ENCODE results near the gene SAMD10. TPM values are rescaled to one million over a fixed set of nuclear protein-coding genes. Genes with fewer than 3 reads are reported as not detected.

The SAMD10 gene
- total and polyA plus RNA-seq, 12 donors, result 1.1 to 8.8 (median 4.4) TPM

GRCh38 chr20:63945031-63945658, 34.3 kb downstream of the SAMD10 start:
- H3K36me3 ChIP-seq (replicated peaks in 1 of 2), result peaks cover 0 to 49% of the 10 kb centered on the region in 2 donors
- no peak for TF ChIP-seq POLR2A (IDR thresholded peaks at IDR 0.05)
- TF ChIP-seq, protein P1, sequence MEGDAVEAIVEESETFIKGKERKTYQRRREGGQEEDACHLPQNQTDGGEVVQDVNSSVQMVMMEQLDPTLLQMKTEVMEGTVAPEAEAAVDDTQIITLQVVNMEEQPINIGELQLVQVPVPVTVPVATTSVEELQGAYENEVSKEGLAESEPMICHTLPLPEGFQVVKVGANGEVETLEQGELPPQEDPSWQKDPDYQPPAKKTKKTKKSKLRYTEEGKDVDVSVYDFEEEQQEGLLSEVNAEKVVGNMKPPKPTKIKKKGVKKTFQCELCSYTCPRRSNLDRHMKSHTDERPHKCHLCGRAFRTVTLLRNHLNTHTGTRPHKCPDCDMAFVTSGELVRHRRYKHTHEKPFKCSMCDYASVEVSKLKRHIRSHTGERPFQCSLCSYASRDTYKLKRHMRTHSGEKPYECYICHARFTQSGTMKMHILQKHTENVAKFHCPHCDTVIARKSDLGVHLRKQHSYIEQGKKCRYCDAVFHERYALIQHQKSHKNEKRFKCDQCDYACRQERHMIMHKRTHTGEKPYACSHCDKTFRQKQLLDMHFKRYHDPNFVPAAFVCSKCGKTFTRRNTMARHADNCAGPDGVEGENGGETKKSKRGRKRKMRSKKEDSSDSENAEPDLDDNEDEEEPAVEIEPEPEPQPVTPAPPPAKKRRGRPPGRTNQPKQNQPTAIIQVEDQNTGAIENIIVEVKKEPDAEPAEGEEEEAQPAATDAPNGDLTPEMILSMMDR (IDR thresholded peaks at IDR 0.05), result no peak
- intact Hi-C loops (cut with DNase I), result no loop called here
- WGBS, 4 donors, result 79 to 86% (median 83%) methylated on average over 11 to 17 of the region's 17 CpGs
- no peak overlapping the region for H3K27ac ChIP-seq
- peak in 1 of 7 donors; percentile 18 for DNase-seq
- H3K9me3 ChIP-seq (replicated peaks in 1 of 3), result no peaks in the 10 kb centered on the region
- no peaks in the 10 kb centered on the region for H3K27me3 ChIP-seq
- H3K4me3 ChIP-seq, result no peak overlapping the region
- H3K4me1 ChIP-seq (replicated peaks in 1 of 2), result peaks cover 30 to 32% of the 10 kb centered on the region in 2 donors

DNA sequence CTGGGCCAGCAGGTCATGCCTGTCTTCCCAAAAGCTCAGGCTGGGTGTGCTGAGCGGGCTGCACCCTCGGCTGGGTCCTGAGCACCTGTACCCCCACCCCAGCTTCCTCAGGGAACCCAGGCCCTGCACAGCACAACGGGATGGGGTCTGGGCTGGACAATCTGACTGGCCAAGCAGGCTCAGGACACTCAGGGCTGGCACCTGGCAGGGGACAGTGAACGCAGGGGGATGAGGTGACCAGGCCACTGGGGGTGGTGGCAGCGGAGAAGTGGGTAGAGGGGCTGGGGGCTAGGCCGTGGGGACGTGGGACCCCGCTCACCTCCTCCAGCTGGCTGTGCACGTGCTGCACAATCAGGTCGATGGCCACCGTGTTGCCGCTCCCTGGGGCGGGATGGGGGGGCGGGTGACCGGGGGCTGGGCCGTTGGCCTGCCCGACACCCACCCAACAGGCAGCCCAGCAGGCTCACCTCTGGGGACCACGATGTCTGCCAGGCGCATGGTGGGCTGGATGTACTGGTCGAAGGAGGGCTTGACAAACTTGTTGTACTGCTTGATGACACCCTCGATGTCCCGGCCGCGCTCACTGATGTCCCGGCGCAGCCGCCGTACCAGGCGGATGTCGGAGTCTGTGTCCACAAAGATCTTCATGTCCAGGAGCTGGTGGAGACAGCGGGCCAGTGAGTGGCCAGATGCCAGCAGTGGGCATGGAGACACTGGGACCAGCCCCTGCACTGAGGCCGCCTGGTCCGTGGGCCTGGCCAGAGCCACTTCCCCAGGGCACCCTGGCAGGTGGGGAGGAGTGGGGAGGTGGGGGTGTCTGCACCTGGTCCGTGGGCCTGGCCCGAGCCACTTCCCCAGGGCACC, 35.1 kb downstream of the SAMD10 start:
- WGBS, 4 donors, result 82 to 90% (median 88%) methylated on average over 6 to 35 of the region's 35 CpGs
- Histone ChIP-seq H3K27me3 (no peaks in the 10 kb centered on the region), H3K4me1 (replicated peaks in 1 of 2) (peaks cover 24 to 25% of the 10 kb centered on the region in 2 donors), H3K27ac (no peak overlapping the region), H3K4me3 (no peak overlapping the region), H3K9me3 (replicated peaks in 1 of 3) (no peaks in the 10 kb centered on the region), H3K36me3 (replicated peaks in 1 of 2) (peaks cover 0 to 56% of the 10 kb centered on the region in 2 donors)
- intact Hi-C loops (cut with DNase I), result no loop called here
- TF ChIP-seq POLR2A (IDR thresholded peaks at IDR 0.05), result no peak
- TF ChIP-seq, protein P1 (IDR thresholded peaks at IDR 0.05), result no peak
- DNase-seq, result peak in 1 of 7 donors; percentile 22

DNA sequence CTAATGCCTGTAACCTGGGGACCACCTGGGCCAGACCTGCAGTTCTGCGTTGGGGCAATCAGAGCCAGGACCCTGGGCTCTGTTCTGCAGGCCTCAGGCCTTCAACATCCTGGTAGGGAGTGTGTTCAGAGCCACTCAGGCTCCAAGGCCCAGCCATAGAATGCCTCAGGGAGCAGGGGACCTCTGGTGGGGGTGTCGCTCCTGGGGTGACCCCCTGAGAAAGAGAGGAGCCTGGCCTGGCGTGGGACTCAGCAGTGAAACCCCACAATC, 35.7 kb downstream of the SAMD10 start:
- peaks cover 18 to 19% of the 10 kb centered on the region in 2 donors for H3K4me1 ChIP-seq (replicated peaks in 1 of 2)
- H3K27me3 ChIP-seq, result no peaks in the 10 kb centered on the region
- H3K27ac ChIP-seq, result no peak overlapping the region
- H3K4me3 ChIP-seq, result no peak overlapping the region
- H3K9me3 ChIP-seq (replicated peaks in 1 of 3), result no peaks in the 10 kb centered on the region
- TF ChIP-seq POLR2A (IDR thresholded peaks at IDR 0.05), result no peak
- TF ChIP-seq, protein P1 (IDR thresholded peaks at IDR 0.05), result no peak
- no peak for DNase-seq
- intact Hi-C loops (cut with DNase I), result no loop called here
- WGBS, 4 donors, result 90 to 100% (median 97%) methylated on average over 2 to 3 of the region's 3 CpGs
- peaks cover 0 to 56% of the 10 kb centered on the region in 2 donors for H3K36me3 ChIP-seq (replicated peaks in 1 of 2)

- Histone ChIP-seq H3K36me3 (replicated peaks in 1 of 2) (peaks cover 0 to 56% of the 10 kb centered on the region in 2 donors), H3K4me3 (no peak overlapping the region), H3K27me3 (no peaks in the 10 kb centered on the region), H3K27ac (peak overlapping the region in 2 of 5 donors; percentile 26 to 65), H3K9me3 (replicated peaks in 1 of 3) (no peaks in the 10 kb centered on the region), H3K4me1 (replicated peaks in 1 of 2) (peaks cover 14% of the 10 kb centered on the region in 2 donors)
- TF ChIP-seq, protein P1 (IDR thresholded peaks at IDR 0.05), result no peak
- no peak for TF ChIP-seq POLR2A (IDR thresholded peaks at IDR 0.05)
- DNase-seq, result peak in 2 of 7 donors; percentile 17 to 25
- 67 to 90% (median 84%) methylated on average over 3 to 19 of the region's 19 CpGs for WGBS, 4 donors
- intact Hi-C loops (cut with DNase I), result no loop called here
These were observed 36.3 kb downstream of the SAMD10 start for GRCh38 chr20:63942969-63943807.

All from adrenal gland (tissue), 12 donors.